H9 (cell line): Measurements from ENCODE around the gene ABCG8. TPM values are rescaled to one million over a fixed set of nuclear protein-coding genes. Genes with fewer than 3 reads are reported as not detected.

Experiments
- DNase-seq: peaks from one replicate; pipeline ENCODE4 v3.0.0-alpha.2; 2017
- H2AFZ ChIP-seq: one replicate; pipeline ENCODE4 v1.6.1; 2013; ENCODE audit warnings: mild to moderate bottlenecking, low read length, control low read depth, moderate library complexity
- H2AK5ac ChIP-seq: 2 replicates; pipeline ENCODE4 v1.6.1; 2013; ENCODE audit warnings: low read length, control low read depth, mixed read lengths; ENCODE audit not compliant: insufficient read length
- H2BK120ac ChIP-seq: one replicate; pipeline ENCODE4 v1.6.1; 2013; ENCODE audit warnings: low read depth, mild to moderate bottlenecking, low read length, control low read depth, inconsistent platforms; ENCODE audit not compliant: poor library complexity, severe bottlenecking
- H2BK12ac ChIP-seq: 2 replicates; pipeline ENCODE4 v1.6.1; 2013; ENCODE audit warnings: low read length, control low read depth, mixed read lengths, low read depth; ENCODE audit not compliant: insufficient read length
- H2BK15ac ChIP-seq: 2 replicates; pipeline ENCODE4 v1.6.1; 2013; ENCODE audit warnings: low read depth, low read length, control low read depth
- H2BK20ac ChIP-seq: one replicate; pipeline ENCODE4 v1.6.1; 2013; ENCODE audit warnings: low read depth, mild to moderate bottlenecking, low read length, control low read depth, inconsistent platforms; ENCODE audit not compliant: poor library complexity, severe bottlenecking
- H2BK5ac ChIP-seq: 2 replicates; pipeline ENCODE4 v1.6.1; 2013; ENCODE audit warnings: low read length, control low read depth, mixed read lengths; ENCODE audit not compliant: insufficient read length
- H3K14ac ChIP-seq: 2 replicates; pipeline ENCODE4 v1.6.1; 2013; ENCODE audit warnings: low read length, control low read depth; ENCODE audit not compliant: insufficient read depth
- H3K18ac ChIP-seq: 2 replicates; pipeline ENCODE4 v1.6.1; 2013; ENCODE audit warnings: low read depth, mild to moderate bottlenecking, mixed read lengths, low read length, control low read depth; ENCODE audit not compliant: insufficient read length
- H3K23ac ChIP-seq: 2 replicates; pipeline ENCODE4 v1.6.1; 2013; ENCODE audit warnings: low read length, control low read depth, mixed read lengths, low read depth; ENCODE audit not compliant: insufficient read length
- H3K23me2 ChIP-seq: 2 replicates; pipeline ENCODE4 v1.6.1; 2013; ENCODE audit warnings: low read depth, mild to moderate bottlenecking, mixed read lengths, low read length, control low read depth; ENCODE audit not compliant: insufficient read length, poor library complexity, severe bottlenecking
- H3K27ac ChIP-seq: 2 replicates; pipeline ENCODE4 v1.5.1; 2013; ENCODE audit warnings: low read length, control low read depth, mixed read lengths, low read depth; ENCODE audit not compliant: insufficient read length
- H3K27me3 ChIP-seq: 2 replicates; pipeline ENCODE4 v1.6.1; 2013; ENCODE audit warnings: low read length, control low read depth, inconsistent platforms; ENCODE audit not compliant: insufficient read depth
- H3K4ac ChIP-seq: 2 replicates; pipeline ENCODE4 v1.6.1; 2013; ENCODE audit warnings: low read depth, mild to moderate bottlenecking, control low read depth, inconsistent platforms, low read length, moderate library complexity
- H3K4me1 ChIP-seq: 2 replicates; pipeline ENCODE4 v1.6.1; 2013; ENCODE audit warnings: low read length, control low read depth, inconsistent platforms; ENCODE audit not compliant: insufficient read depth
- H3K4me2 ChIP-seq: 2 replicates; pipeline ENCODE4 v1.6.1; 2013; ENCODE audit warnings: low read length, control low read depth, mixed read lengths; ENCODE audit not compliant: insufficient read length, insufficient read depth
- H3K56ac ChIP-seq: 2 replicates; pipeline ENCODE4 v1.6.1; 2013; ENCODE audit warnings: low read depth, mild to moderate bottlenecking, mixed read lengths, low read length, control low read depth; ENCODE audit not compliant: insufficient read length
- H3K79me1 ChIP-seq: 2 replicates; pipeline ENCODE4 v1.6.1; 2013; ENCODE audit warnings: low read depth, mild to moderate bottlenecking, moderate library complexity, low read length, control low read depth, inconsistent platforms; ENCODE audit not compliant: insufficient read depth, poor library complexity, severe bottlenecking
- H3K79me2 ChIP-seq: 2 replicates; pipeline ENCODE4 v1.6.1; 2013; ENCODE audit warnings: low read length, control low read depth, inconsistent platforms; ENCODE audit not compliant: insufficient read depth
- H3K9ac ChIP-seq: 2 replicates; pipeline ENCODE4 v1.6.1; 2013; ENCODE audit warnings: low read length, control low read depth, mixed read lengths; ENCODE audit not compliant: insufficient read length; ENCODE audit errors: extremely low read depth
- H3K9me3 ChIP-seq: one replicate; pipeline ENCODE4 v1.6.1; 2013; ENCODE audit warnings: low read depth, low read length, inconsistent platforms; ENCODE audit not compliant: control insufficient read depth
- H3T11ph ChIP-seq: one replicate; pipeline ENCODE4 v1.6.1; 2013; ENCODE audit warnings: mild to moderate bottlenecking, low read length, control low read depth, inconsistent platforms
- H4K20me1 ChIP-seq: one replicate; pipeline ENCODE4 v1.6.1; 2013; ENCODE audit not compliant: control insufficient read depth, insufficient read length, insufficient read depth
- H4K5ac ChIP-seq: 2 replicates; pipeline ENCODE4 v1.6.1; 2013; ENCODE audit warnings: low read depth, mild to moderate bottlenecking, mixed read lengths, low read length, control low read depth; ENCODE audit not compliant: insufficient read length
- H4K8ac ChIP-seq: replicated peaks from 2 replicates; pipeline ENCODE4 v1.6.1; 2013; ENCODE audit warnings: low read length, control low read depth, mixed read lengths, low read depth; ENCODE audit not compliant: insufficient read length
- H4K91ac ChIP-seq: 2 replicates; pipeline ENCODE4 v1.6.1; 2013; ENCODE audit warnings: low read depth, mild to moderate bottlenecking, moderate library complexity, mixed read lengths, low read length, control low read depth; ENCODE audit not compliant: insufficient read length
- H3K27ac Mint-ChIP-seq, 3 experiments: 2 replicates in 2 of 3; 3 replicates in 1 of 3; pipeline ENCODE4 v1.8.0; 2020 to 2021; ENCODE audit warnings: mixed read lengths in 3 of 3, mild to moderate bottlenecking in 1 of 3, moderate library complexity in 1 of 3
- H3K27me3 Mint-ChIP-seq: 2 replicates; pipeline ENCODE4 v1.8.0; 2021; ENCODE audit warnings: low read depth, mild to moderate bottlenecking, moderate library complexity, mixed read lengths
- H3K36me3 Mint-ChIP-seq, 3 experiments: 2 replicates in 2 of 3; 3 replicates in 1 of 3; pipeline ENCODE4 v1.8.0; 2020 to 2021; ENCODE audit warnings: low read depth in 3 of 3, mixed read lengths in 3 of 3; ENCODE audit not compliant: insufficient read depth in 1 of 3
- H3K4me1 Mint-ChIP-seq, 2 experiments: 2 replicates each; pipeline ENCODE4 v1.8.0; 2020; ENCODE audit warnings: mixed read lengths in 2 of 2
- H3K4me3 Mint-ChIP-seq, 2 experiments: 2 replicates in 1 of 2; 3 replicates in 1 of 2; pipeline ENCODE4 v1.8.0; 2020 to 2021; ENCODE audit warnings: mild to moderate bottlenecking in 2 of 2, mixed read lengths in 2 of 2, moderate library complexity in 1 of 2
- H3K9me3 Mint-ChIP-seq, 2 experiments: 2 replicates in 1 of 2; 3 replicates in 1 of 2; pipeline ENCODE4 v1.8.0; 2020; ENCODE audit warnings: mild to moderate bottlenecking in 2 of 2, mixed read lengths in 2 of 2, moderate library complexity in 1 of 2
- CTCF ChIP-seq: fragments of 200-600 bp; sonication (generic); conservative IDR thresholded peaks from 3 replicates; pipeline ENCODE4 v1.8.0; 2021; ENCODE audit warnings: antibody characterized with exemption, mild to moderate bottlenecking
- WGBS: extraction: QIAGEN DNeasy Blood & Tissue Kit; methylation state at CpG from one replicate; pipeline ENCODE4 v1.1.7; 2013; ENCODE audit warnings: missing lambda C conversion rate, low lambda C conversion rate, mixed read lengths; ENCODE audit not compliant: insufficient read length; ENCODE audit errors: extremely low coverage; 5-methylcytosine and 5-hydroxymethylcytosine counted together
- total RNA-seq: library from RNA; stranded (reverse); gene quantifications from 2 replicates; pipeline ENCODE4 v1.2.1, GENCODE V29; 2021

The ABCG8 gene
- total RNA-seq, 1 experiment from 2014 or later, result not detected

GRCh38 chr2:43882312-43882711 is 43.5 kb downstream of the ABCG8 start:
- Histone ChIP-seq H2AK5ac (no peak overlapping the region), H4K91ac (no peak overlapping the region), H3K4me1 (peaks cover 4% of the 10 kb centered on the region), H3K4ac (no peak overlapping the region), H3K18ac (no peak overlapping the region), H3T11ph (no peak overlapping the region), H3K27ac (no peak overlapping the region), H2BK20ac (no peak overlapping the region), H3K56ac (no peak overlapping the region), H2BK15ac (no peak overlapping the region), H2BK5ac (no peak overlapping the region), H3K79me2 (no peaks in the 10 kb centered on the region), H3K23me2 (no peaks in the 10 kb centered on the region), H2BK120ac (no peak overlapping the region), H3K14ac (no peak overlapping the region), H3K23ac (no peak overlapping the region), H3K4me2 (no peak overlapping the region), H3K9ac (no peak overlapping the region), H3K79me1 (no peaks in the 10 kb centered on the region), H4K5ac (no peak overlapping the region), H2AFZ (no peak overlapping the region), H3K9me3 (no peaks in the 10 kb centered on the region), H4K20me1 (no peaks in the 10 kb centered on the region), H2BK12ac (no peak overlapping the region), H3K27me3 (no peaks in the 10 kb centered on the region), H4K8ac (no peak overlapping the region)
- Mint-ChIP-seq H3K27ac (peak overlapping the region in 1 of 3 experiments; percentile 43; a peak in 3 of 7 replicates), H3K36me3 (peaks cover 3 to 14% (median 9%) of the 10 kb centered on the region in 3 experiments), H3K9me3 (no peaks in the 10 kb centered on the region), H3K27me3 (peaks cover 7% of the 10 kb centered on the region), H3K4me1 (peaks cover 4 to 13% of the 10 kb centered on the region in 2 experiments), H3K4me3 (no peak overlapping the region)
- no peak for DNase-seq
- WGBS, result no CpG with 5 or more reads among the region's 4 CpGs
- TF ChIP-seq CTCF, result no peak
